ENCODE results near the gene TUBB8.
"Not testable (repeated sequence)": the region's sequence is repeated elsewhere in the genome, so short reads cannot be mapped to it uniquely, and the experiment has no call there.

TUBB8 gene

DNA sequence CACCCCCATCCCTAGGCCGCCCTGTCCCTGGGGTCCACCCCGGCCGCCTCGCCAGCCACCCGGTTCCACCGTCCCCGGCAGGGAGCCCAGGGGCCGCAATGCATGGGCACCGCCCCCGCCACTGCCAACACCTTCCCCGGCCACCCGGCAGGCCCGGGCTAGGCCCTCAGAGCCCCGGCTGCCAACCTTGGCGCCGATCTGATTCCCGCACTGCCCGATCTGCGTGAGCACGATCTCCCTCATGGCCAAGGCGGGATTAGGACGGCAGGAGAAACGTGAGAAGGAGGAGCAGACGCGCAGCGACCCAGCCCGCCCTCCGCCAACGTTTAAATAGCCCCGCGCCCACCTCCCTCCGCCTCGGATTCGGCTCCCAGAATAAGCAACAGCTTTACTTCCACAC is at the start of gene TUBB8:
Gene TUBB8 (minus strand): TSS at position 301 of the 400 bp plus-strand sequence. CDS start 58 bp downstream, at position 243.
- no peak for FAIRE-seq
- no peak for DNase-seq (ENCODE audit: extremely low spot score, insufficient read length, low read depth)

DNA sequence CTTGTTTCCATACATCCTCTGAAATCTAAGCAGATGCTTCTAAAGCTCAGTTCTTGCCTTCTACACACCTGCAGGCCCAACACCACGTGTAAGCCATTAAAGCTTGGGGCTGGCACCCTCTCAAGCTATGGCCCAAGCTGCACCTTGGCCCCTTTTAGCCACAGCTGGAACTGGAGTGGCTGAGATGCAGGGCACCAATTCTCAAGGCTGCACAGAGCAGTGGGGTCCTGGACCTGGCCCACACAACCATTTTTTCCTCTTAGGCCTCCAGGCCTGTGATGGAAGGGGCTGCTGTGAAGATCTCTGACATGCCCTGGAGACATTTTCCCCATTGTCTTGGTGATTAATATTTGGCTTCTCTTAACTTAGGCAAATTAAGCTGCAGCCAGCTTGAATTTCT is 47.4 kb upstream of the TUBB8 start:
- DNase-seq (ENCODE audit: extremely low spot score, insufficient read length, low read depth) (no peak), FAIRE-seq (no peak)

DNA sequence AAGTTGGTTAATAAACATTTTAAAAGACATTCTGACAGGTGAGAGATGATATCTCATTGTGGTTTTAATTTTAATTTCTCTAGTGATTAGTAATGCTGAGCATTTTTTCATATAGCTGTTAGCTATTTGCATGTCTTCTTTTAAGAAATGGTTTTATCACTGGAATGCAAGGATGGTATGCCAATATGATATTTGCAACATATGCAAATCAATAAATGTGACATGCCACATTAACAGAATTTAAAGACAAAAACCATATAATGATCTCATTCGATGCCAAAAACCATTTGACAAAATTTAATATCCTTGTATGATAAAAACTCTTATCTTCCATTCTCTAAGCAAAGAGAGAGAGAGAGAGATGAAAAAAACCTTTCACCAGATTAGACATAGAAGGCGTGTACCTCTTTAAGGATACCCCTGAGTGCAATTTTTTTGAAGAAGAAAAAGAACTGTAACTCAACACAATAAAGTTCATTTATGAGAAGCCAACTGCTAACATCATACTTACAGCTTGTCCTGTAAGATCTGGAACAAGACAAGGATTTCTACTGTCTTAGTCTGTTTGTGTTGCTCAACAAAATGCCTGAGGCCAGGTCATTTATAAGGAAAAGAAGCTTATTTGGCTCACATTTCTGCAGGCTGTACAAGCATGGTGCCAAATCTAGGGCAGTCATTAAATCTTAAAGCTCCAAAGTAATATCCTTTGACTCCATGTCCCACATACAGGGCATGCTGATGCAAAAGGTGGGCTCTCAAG is 46.4 kb upstream of the TUBB8 start:
- DNase-seq (ENCODE audit: extremely low spot score, insufficient read length, low read depth) (no peak), FAIRE-seq (no peak)

DNA sequence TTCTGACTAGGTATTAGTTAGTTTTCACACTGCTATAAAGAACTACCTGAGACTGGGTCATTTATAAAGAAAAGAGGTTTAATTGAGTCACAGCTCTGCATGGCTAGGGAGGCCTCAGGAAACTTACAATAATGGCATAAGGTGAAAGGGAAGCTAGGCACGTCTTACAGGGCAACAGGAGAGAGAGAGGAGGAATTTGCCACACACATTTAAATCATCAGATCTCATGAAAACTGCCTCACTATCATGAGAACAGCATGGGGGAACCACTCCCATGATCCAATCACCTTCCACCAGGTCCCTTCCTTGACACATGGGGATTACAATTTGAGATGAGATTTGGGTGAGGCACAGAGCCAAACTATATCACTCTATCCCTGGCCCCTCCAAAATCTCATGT is 45.5 kb upstream of the TUBB8 start:
- no peak for DNase-seq (ENCODE audit: extremely low spot score, insufficient read length, low read depth)
- FAIRE-seq: no peak

DNA sequence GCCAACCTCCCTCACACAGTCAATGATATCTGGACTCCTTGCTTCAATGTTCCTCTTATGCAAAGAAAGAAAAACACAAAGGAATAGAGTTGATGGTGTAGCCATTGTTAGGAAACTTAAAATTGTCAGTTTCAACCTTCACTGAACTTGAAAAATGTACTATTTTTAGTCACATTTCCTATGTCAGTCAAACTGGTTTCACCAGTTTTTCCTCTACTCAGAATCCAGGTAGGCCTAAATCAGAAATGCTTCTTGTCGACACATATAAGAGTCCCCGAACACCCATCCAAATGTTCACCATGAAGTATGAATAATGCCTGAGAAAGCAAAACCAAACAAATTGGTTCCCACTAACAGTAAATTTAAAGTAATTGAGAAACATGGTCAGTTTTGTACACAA is 43.8 kb upstream of the TUBB8 start:
- FAIRE-seq (no peak), DNase-seq (ENCODE audit: extremely low spot score, insufficient read length, low read depth) (no peak)

DNA sequence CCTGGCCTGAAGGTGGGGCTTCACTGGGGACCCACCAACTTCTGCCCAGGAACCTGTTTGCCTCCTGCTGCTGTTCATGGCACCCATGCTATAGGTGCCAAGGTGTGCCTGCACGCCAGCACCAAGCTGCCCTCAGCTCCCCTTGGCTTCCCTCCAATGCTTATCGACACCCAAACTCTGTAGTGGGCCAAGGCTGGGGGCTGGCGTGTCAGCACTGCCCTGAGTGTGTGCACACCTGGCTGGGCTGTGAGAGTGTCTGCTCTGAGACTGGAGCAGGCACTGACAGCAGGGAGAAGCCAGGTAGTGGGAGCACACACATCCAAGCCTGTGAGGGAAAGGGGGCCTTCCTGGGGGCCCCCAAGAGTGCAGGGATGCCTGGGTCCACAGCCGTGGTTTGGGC is 43.1 kb upstream of the TUBB8 start:
- FAIRE-seq (no peak), DNase-seq (ENCODE audit: extremely low spot score, insufficient read length, low read depth) (no peak)

DNA sequence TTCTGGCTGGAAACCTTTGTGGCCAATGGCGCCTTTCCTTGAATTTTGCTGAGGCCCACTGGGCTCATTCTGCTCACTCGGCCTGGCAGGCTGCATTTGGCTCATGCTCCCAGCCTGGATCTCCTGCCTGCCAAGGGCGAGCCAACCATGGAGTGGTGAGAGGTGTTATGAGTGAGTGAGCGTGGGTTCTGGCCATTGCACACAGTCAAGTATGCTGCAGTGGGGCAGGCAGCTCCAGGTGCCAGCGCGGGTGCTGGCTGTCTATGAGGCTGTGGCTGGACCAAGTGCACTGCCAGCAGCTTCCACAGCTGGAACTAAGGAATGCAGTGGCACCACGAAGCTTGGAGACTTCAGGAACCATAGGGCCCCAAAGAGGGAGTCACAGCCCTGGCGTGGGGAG is 42.2 kb upstream of the TUBB8 start:
- FAIRE-seq: no peak
- no peak for DNase-seq (ENCODE audit: extremely low spot score, insufficient read length, low read depth)

DNA sequence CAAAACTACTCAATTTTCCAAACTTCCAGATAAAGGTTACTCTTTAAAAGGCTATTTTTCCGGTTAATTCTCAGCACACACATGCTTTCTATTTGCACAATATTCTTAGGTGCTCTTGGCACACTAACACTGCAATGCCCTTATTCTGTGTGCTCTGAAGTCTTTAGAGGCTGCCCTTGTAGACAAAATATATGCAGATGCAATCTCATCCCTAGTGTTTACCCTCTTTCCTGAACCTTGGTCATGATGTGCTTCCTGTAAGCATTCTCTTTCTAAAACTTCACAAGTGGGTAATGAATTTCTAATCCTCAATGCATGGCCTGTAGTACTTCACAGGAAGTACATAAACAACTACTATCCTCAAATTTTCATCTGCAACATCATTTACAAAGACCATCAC is 41.1 kb upstream of the TUBB8 start:
- FAIRE-seq: no peak
- no peak for DNase-seq (ENCODE audit: extremely low spot score, insufficient read length, low read depth)

DNA sequence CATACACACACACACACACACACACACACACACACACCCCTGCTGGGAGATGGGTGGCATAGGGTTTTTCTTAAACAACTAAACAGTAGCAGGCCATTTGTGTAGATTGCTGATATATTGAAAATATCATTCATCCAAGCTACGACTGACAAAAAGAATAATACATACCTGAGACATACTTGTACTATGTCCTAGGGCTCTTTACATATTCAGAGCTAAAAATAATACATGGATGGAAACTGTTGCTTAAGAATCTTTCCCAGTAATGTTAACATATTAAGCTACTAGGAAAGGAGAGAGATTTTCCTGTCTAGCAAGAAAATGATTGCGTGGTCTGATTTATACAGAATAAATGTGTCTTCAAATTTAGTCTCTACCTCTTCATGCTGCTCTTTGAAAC is 40.2 kb upstream of the TUBB8 start:
- no peak for FAIRE-seq
- DNase-seq (ENCODE audit: extremely low spot score, insufficient read length, low read depth): no peak

DNA sequence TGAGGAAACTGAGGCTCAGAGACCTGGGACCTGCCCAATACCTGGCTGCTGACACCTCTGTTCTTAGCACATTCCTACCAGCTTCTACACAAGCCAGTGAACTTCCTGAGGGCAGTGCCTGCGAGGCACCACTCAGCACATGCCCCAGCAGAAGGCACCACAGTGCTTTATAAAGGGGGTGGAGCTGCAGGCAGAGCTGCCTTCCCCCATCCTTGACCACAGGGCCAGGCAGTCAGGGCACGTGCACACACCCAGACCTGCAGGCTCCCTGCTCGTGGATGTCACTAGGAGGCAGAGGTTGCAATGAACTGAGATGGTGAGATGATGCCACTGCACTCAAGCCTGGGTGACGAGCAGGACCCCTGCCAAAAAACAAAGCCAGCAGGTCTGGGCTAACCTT is 39.2 kb upstream of the TUBB8 start:
- FAIRE-seq (no peak), DNase-seq (ENCODE audit: extremely low spot score, insufficient read length, low read depth) (no peak)

DNA sequence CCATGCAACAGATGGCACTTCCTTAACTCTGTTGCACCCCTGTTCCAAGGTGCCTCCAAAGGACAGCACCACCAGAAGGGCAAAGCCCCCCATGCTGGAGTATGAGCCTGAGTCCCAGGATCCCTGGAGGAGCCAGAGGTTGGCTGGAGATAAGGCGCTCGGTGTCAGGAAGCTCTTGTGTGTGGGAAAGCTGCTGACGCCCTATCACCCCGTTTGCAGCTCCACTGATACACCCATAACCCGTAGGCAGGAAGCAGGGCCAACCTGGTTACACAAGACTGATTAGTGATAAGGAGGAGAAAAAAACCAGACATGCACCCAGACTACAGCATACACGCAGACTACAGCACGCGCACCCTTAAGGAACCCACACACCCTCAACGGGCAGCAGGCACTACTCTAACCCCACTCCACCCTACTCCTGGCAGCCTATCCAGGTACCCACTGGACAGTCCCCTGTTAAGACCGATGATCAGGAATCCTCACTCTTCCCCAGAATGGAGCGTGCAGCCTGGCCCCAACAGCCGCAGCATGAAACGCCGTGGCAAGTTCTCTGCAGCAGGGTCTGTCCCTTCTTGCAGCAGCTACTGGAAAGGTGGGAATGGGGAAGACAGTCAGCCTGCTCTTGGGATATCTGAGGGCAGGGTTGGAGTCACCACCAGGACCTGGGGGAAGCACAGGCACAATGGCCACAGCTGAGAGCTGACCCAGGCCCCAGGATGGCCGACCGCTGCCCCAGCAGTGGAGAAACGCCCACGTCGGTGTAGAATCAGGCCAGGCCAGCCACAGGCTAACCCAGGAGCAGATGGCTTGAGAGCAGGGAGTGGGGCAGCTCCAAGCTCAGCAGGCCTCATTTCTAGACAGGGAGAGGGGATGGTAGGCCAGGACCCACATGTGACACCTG is 38.3 kb upstream of the TUBB8 start:
- DNase-seq (ENCODE audit: extremely low spot score, insufficient read length, low read depth): no peak
- no peak for FAIRE-seq

DNA sequence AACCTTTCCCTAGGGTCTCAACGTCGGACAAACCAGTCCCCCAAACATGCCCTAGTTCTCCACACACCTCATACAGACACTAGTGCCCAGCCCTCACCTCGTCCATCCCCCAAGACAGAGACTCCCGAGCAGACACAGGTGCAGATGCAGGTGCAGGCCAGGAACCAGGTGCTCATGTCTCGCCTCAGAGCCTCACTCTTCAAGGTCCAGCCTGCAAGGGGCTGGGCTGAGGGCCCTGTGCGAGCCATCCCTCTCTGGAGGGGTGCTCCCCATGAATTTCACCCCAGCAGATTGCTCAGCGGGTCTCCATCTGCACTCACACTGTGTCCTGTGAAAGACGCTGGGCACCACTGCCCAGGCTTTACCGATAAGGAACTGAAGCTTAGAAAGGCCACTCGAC is 36.9 kb upstream of the TUBB8 start:
- no peak for FAIRE-seq
- no peak for DNase-seq (ENCODE audit: extremely low spot score, insufficient read length, low read depth)

DNA sequence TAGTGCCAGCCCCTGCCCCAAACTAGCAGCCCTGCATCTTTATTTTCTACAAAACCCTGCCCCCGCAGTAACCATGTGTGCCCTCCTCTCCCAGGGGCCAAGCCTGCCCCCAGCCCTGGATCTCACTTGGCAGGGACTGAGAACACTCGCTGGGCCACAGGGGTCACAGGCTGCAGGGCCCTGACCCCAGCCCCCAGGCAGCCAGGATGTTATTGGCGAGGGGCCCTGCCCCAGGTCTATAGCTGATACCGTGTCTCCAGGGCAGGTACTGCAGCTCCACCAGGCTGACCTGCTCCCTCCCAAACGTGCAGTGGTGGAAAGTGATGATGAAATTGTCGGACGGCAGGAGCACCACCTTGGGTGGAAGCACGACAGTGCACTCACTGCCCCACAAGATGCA is 35.9 kb upstream of the TUBB8 start:
- FAIRE-seq (no peak), DNase-seq (ENCODE audit: extremely low spot score, insufficient read length, low read depth) (no peak)

DNA sequence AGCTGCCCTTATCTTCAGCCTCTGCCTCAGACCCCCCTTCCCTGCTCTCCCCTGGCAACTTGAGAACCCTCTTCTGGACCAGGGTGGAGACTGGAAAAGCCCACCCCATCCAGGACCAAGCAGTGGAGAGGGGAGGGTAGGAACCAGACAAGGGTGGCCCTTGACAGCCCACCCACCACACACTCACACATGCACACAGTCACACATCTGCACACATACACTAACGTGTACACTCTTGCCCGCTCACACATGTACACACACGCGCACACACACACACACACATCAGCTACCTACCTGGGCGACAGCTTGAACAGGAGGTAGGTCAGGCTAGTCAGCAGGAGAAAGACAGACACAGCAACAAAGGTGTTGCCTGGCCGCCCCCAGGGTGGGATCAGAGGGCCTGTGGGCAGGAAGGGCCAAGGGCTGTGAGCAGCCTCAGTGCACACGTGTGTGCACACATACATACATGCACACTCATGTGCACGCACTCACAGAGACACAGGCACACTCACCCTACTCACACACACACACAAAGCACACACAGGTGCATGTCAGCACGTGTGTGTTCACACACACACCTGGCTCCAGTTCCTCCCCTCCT is 34.9 kb upstream of the TUBB8 start:
- DNase-seq (ENCODE audit: extremely low spot score, insufficient read length, low read depth): no peak
- FAIRE-seq: no peak

DNA sequence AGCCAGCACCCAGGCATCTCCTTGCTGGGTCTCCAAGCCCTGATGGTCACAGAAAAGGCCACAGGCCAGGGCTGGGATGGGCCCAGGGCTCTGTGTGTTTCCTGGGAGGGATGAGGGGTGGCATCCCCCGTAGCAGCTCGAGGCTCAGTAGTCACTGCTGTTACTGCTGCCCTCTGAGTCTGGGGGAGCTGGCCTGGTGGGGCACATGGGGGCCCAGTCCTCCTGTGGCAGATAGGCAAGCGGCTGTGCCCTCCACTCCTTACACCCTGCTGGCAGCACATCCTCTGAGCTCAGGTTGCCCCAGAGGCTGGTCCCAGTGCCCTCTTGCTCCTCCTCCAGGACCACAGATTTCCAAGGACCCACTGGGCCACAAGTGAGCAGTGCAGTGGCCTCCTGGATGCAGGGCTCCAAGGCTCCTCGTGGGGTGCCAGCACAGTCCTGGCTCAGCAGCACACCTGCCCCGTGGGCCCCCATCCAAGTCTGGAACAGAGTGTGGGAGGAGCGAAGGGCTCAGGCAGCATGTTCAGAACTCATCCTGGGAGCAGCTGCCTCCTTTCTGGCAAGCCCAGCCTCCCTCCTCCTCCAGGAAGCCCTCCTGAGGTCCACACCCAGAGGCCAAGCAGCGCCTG is 31.5 kb upstream of the TUBB8 start:
- FAIRE-seq (no peak), DNase-seq (ENCODE audit: extremely low spot score, insufficient read length, low read depth) (no peak)

DNA sequence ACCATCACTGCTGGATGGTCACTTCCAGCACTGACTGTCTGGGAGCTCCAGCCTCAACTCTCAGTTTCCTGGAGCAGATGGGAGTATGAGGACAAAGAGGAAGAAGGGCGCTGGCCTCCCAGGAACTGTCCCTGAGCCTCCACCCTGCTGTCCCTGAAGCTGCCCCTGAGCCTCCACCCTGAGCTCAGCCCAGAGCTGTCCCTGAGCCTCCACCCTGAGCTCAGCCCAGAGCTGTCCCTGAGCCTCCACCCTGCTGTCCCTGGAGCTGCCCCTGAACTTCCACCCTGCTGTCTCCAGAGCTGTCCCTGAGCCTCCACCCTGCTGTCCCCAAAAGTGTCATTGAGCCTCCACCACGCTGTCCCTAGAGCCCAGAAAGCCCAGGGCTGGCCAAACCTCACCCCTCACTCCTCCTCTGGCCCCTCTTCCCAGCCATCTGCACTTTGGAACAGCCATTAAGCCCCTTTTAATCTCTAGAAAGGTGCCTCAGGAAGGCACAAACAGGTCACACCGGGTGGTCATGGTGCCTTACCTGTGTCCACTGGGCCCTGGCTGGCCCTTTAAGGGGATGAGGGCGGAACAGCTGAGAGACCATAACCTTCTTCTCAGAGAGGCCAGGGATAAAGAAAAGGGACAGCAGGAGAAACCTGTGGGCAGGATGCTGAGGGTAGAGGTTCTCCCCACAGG is 30.6 kb upstream of the TUBB8 start:
- DNase-seq (ENCODE audit: extremely low spot score, insufficient read length, low read depth): no peak
- no peak for FAIRE-seq

DNA sequence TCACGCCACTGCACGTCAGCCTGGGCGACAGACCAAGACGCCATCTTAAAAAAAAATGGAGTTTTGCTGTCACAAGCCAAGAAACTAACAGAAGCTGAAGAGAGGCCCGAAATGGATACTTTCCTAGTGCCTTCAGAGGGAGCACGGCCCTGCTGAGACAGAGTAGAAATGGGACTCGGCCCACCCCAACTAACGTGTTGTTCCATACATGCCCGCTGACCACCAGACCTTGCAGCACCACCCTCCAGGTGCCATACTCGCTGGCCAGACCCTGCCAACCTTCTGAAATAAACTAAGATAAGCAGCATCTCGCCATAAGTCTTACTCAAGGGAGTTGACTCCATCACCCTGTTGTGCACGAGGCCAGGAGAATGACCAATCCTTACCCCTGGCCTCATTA is 29.5 kb upstream of the TUBB8 start:
- FAIRE-seq: no peak
- no peak for DNase-seq (ENCODE audit: extremely low spot score, insufficient read length, low read depth)

DNA sequence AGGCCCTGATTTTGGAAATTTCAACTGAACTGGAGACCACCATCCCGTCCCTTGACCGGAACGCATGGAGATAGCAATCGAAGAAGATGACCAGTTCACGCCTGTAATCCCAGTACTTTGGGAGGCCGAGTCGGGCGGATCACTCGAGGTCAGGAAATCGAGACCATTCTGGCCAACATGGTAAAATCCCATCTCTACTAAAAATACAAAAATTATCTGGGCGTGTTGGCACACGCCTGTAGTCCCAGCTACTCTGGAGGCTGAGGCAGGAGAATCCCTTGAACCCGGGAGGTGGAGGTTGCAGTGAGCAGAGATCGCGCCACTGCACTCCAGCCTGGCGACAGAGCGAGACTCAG is 25.1 kb upstream of the TUBB8 start:
- FAIRE-seq; DNase-seq (ENCODE audit: extremely low spot score, insufficient read length, low read depth): not testable (repeated sequence)

DNA sequence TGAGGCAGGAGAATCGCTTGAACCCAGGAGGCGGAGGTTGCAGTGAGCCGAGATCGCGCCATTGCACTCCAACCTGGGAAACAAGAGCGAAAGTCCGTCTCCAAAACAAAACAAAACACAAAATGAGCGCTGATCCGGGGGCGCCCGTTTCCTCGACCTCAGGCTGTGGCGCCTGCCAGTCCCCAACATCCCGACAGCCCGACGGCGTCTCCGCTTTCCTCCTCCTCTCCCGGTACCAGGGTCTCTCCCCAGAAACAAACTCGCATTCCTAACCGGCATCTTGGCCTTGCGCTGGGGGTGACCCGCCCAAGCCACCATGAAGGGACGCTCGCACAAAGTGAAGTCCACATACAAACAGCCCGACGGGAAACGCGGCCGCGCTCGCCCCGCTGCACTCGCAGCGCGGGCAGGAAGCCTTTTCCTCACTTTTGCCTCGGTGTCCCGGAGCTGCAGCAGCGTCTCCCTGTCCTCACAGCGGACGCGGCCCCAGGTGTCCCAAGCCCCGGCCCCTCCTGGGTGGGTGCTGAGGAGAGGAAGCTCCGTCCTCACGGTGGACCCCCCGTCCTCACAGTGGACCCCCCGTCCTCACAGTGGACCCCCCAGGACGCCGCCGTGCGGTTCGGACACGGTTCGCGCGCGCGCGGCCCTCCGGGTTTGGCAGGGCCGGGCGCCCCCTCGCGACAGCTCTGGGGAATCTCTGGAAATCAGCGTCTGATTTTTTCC is 24.6 kb upstream of the TUBB8 start:
- not testable (repeated sequence) for DNase-seq (ENCODE audit: extremely low spot score, insufficient read length, low read depth); FAIRE-seq
